Left cardiac atrium (tissue), 4 donors: Measurements from ENCODE around the gene SLC9A3. TPM values are rescaled to one million over a fixed set of nuclear protein-coding genes. Genes with fewer than 3 reads are reported as not detected.

Experiments
- ATAC-seq, 2 donors: fragments of 200-7000 bp; cut with Tn5 transposase; one replicate each; pipeline ENCODE4 v1.9.1; 2020; ENCODE audit warnings: mild to moderate bottlenecking in 2 of 2, moderate library complexity in 2 of 2
- DNase-seq: peaks from one replicate; pipeline ENCODE4 v3.0.0-alpha.2; 2020
- intact Hi-C, 2 donors: fragments of 100-400 bp; cut with DNase I; formaldehyde crosslinking; loops; one replicate each; pipeline versions ENCODE4 v1.14.1 to v1.15.1; 2022 to 2023
- total RNA-seq, 2 donors: library from RNA; stranded (reverse); fragmentation: NEBNext Ultra II Directional; extraction: Animal tissue kit (Norgen Biotek cat#: 25700); gene quantifications; one replicate each; pipeline ENCODE4 v1.2.1, GENCODE V29; 2021
- donor health status: DM: no; HTN: yes; CAD: no.
- donor health status: DM: no; HTN: yes; CAD: no; lungs with severe emphysema.
- donor health status: DM: yes; HTN: yes; CAD: no.
- donor health status: Dilated cardiomyopathy.

The SLC9A3 gene
- total RNA-seq, 2 donors from 2014 or later = 0.77 to 0.99 TPM

- intact Hi-C loops = no loop called here
- ATAC-seq = peak; percentile 13 to 40
- no peak for DNase-seq
Observed at GRCh38 chr5:443239-444151, 80.8 kb downstream of the SLC9A3 start.

- ATAC-seq = peak; percentile 96 to 98
- DNase-seq = peak; percentile 84
- intact Hi-C loops = no loop called here
Observed at GRCh38 chr5:442335-443238, 81.7 kb downstream of the SLC9A3 start, which contains the start of gene EXOC3. Gene EXOC3 (plus strand): TSS chr5:443176. CDS start chr5:446206, 3,030 bp downstream.

- DNase-seq = no peak
- intact Hi-C loops = no loop called here
Observed at GRCh38 chr5:441996-442334, 82.3 kb downstream of the SLC9A3 start.

GRCh38 chr5:440401-441201 lies 83.6 kb downstream of the SLC9A3 start:
- no peak for DNase-seq
- intact Hi-C loops = no loop called here

More at GRCh38 chr5:441996-442334, 82.3 kb downstream of the SLC9A3 start:
- ATAC-seq = no peak

GRCh38 chr5:439636-440035 lies 84.6 kb downstream of the SLC9A3 start:
- intact Hi-C loops = loop anchor here in 1 of 2 donors (10.0 kb wide), 1 partner anchor 125 kb away; no protein-coding TSS in a partner anchor
- no peak for DNase-seq
- ATAC-seq = no peak

More at GRCh38 chr5:440401-441201, 83.6 kb downstream of the SLC9A3 start:
- ATAC-seq = no peak

- no peak for ATAC-seq
- intact Hi-C loops = loop anchor here in 1 of 2 donors (10.0 kb wide), 1 partner anchor 124 kb away; no protein-coding TSS in a partner anchor
- DNase-seq = peak; percentile 6
Observed at GRCh38 chr5:439181-439580, 85.1 kb downstream of the SLC9A3 start.

GRCh38 chr5:438481-438981 lies 85.7 kb downstream of the SLC9A3 start:
- DNase-seq = peak; percentile 8
- intact Hi-C loops = loop anchor here in 1 of 2 donors (10.0 kb wide), 1 partner anchor 124 kb away; no protein-coding TSS in a partner anchor
- no peak for ATAC-seq

- ATAC-seq (no peak), DNase-seq (peak; percentile 4)
- intact Hi-C loops = loop anchor here in 1 of 2 donors (10.0 kb wide), 1 partner anchor 123 kb away; no protein-coding TSS in a partner anchor
Observed at GRCh38 chr5:437281-437771, 86.9 kb downstream of the SLC9A3 start.

GRCh38 chr5:436641-436975 lies 87.6 kb downstream of the SLC9A3 start:
- no peak for ATAC-seq
- no peak for DNase-seq
- intact Hi-C loops = loop anchor here in 1 of 2 donors (10.0 kb wide), 1 partner anchor 122 kb away; no protein-coding TSS in a partner anchor

- DNase-seq (no peak), ATAC-seq (no peak)
- intact Hi-C loops = loop anchor here in 1 of 2 donors (10.0 kb wide), 1 partner anchor 121 kb away; no protein-coding TSS in a partner anchor
Observed at GRCh38 chr5:435961-436640, 88.1 kb downstream of the SLC9A3 start.

- intact Hi-C loops = loop anchor here in 1 of 2 donors (10.0 kb wide), 1 partner anchor 120 kb away; no protein-coding TSS in a partner anchor
- ATAC-seq = no peak
- DNase-seq = peak; percentile 12
Observed at GRCh38 chr5:435156-435790, 89.0 kb downstream of the SLC9A3 start.

- DNase-seq (peak; percentile 11), ATAC-seq (no peak)
- intact Hi-C loops = loop anchor here in 1 of 2 donors (10.0 kb wide), 1 partner anchor 120 kb away; no protein-coding TSS in a partner anchor
Observed at GRCh38 chr5:434443-435146, 89.7 kb downstream of the SLC9A3 start.

GRCh38 chr5:433836-434235 lies 90.4 kb downstream of the SLC9A3 start:
- DNase-seq (peak; percentile 10), ATAC-seq (no peak)
- intact Hi-C loops = loop anchor here in 1 of 2 donors (10.0 kb wide), 1 partner anchor 119 kb away; no protein-coding TSS in a partner anchor

- DNase-seq = peak; percentile 16
- no peak for ATAC-seq
- intact Hi-C loops = loop anchor here in 1 of 2 donors (10.0 kb wide), 1 partner anchor 118 kb away; no protein-coding TSS in a partner anchor
Observed at GRCh38 chr5:432928-433791, 91.1 kb downstream of the SLC9A3 start.
